BJ (cell line): ENCODE data around the gene PREPL. TPM values are rescaled to one million over a fixed set of nuclear protein-coding genes. Genes with fewer than 3 reads are reported as not detected.

ENCODE experiments used
- CTCF ChIA-PET: fragments of 350-600 bp; formaldehyde crosslinking; extraction: SDS; loops from one replicate; lab custom pipeline; 2021; ENCODE audit warnings: antibody characterized with exemption, inconsistent platforms; lab: Yijun Ruan, JAX
- POLR2A ChIA-PET: fragments of 300-600 bp; sonication (Branson Sonifier 250); formaldehyde crosslinking; extraction: SDS; loops from one replicate; lab custom pipeline; 2021; ENCODE audit warnings: antibody characterized with exemption; lab: Charles Lee
- DNase-seq: peaks from one replicate; pipeline ENCODE4 v3.0.0-alpha.2; 2011; ENCODE audit warnings: low read depth
- H3K27me3 ChIP-seq: 2 replicates; pipeline ENCODE4 v1.6.0; 2011; ENCODE audit warnings: low read length; ENCODE audit not compliant: control insufficient read depth, insufficient read depth
- H3K36me3 ChIP-seq: 2 replicates; pipeline ENCODE4 v1.5.1; 2011; ENCODE audit warnings: low read length; ENCODE audit not compliant: control insufficient read depth, insufficient read depth
- H3K4me3 ChIP-seq: 2 replicates; pipeline ENCODE4 v1.5.1; 2011; ENCODE audit warnings: low read depth, mild to moderate bottlenecking, control low read depth, low read length
- CTCF ChIP-seq: IDR thresholded peaks from 2 replicates; pipeline ENCODE4 v1.5.1; 2011; ENCODE audit warnings: low read depth, mild to moderate bottlenecking, control low read depth, inconsistent platforms, low read length, moderate library complexity; ENCODE audit not compliant: insufficient read depth
- polyA plus RNA-seq: library from polyadenylated mRNA; depleted of rRNA; stranded (reverse); fragments of >200 nt; gene quantifications from 2 replicates; pipeline ENCODE4 v1.2.3, GENCODE V29; 2011

The PREPL gene
- polyA plus RNA-seq, 1 experiment = 18.4 TPM

- H3K4me3 ChIP-seq = no peak overlapping the region
- DNase-seq = no peak
- ChIA-PET CTCF (interaction anchor here (0.8 to 1.0 kb wide), 2 partner anchors 20 to 29 kb away, joined by 3 to 4 read pairs; no protein-coding TSS in a partner anchor), POLR2A (no interaction called here)
- no peaks in the 10 kb centered on the region for H3K36me3 ChIP-seq
- TF ChIP-seq CTCF = no peak
- no peaks in the 10 kb centered on the region for H3K27me3 ChIP-seq
Measured at GRCh38 chr2:44273596-44273995, 87.7 kb downstream of the PREPL start.

GRCh38 chr2:44273076-44273475, 88.2 kb downstream of the PREPL start:
- POLR2A ChIA-PET = no interaction called here
- H3K36me3 ChIP-seq = no peaks in the 10 kb centered on the region
- H3K4me3 ChIP-seq = no peak overlapping the region
- CTCF ChIA-PET = interaction anchor here (1.0 kb wide), 1 partner anchor 20 kb away, joined by 4 read pairs; no protein-coding TSS in a partner anchor
- no peak for TF ChIP-seq CTCF
- H3K27me3 ChIP-seq = no peaks in the 10 kb centered on the region
- no peak for DNase-seq

GRCh38 chr2:44271296-44271695, 90.0 kb downstream of the PREPL start:
- POLR2A ChIA-PET = no interaction called here
- no peak for DNase-seq

GRCh38 chr2:44269831-44270230, 91.5 kb downstream of the PREPL start:
- no peak for DNase-seq
- TF ChIP-seq CTCF = no peak
- Histone ChIP-seq H3K27me3 (no peaks in the 10 kb centered on the region), H3K36me3 (no peaks in the 10 kb centered on the region), H3K4me3 (no peak overlapping the region)
- POLR2A ChIA-PET = no interaction called here
- CTCF ChIA-PET = interaction anchor here (1.7 kb wide), 1 partner anchor 26 kb away, joined by 3 read pairs; no protein-coding TSS in a partner anchor

More at GRCh38 chr2:44271296-44271695, 90.0 kb downstream of the PREPL start:
- Histone ChIP-seq H3K4me3 (no peak overlapping the region), H3K27me3 (no peaks in the 10 kb centered on the region), H3K36me3 (no peaks in the 10 kb centered on the region)
- TF ChIP-seq CTCF = no peak
- CTCF ChIA-PET = no interaction called here

- no peak for DNase-seq
- Histone ChIP-seq H3K27me3 (no peaks in the 10 kb centered on the region), H3K4me3 (no peak overlapping the region), H3K36me3 (no peaks in the 10 kb centered on the region)
- CTCF ChIA-PET = interaction anchor here (0.6 to 1.3 kb wide), 3 partner anchors 8 to 28 kb away, joined by 3 read pairs; no protein-coding TSS in a partner anchor
- POLR2A ChIA-PET = no interaction called here
- TF ChIP-seq CTCF = no peak
Measured at GRCh38 chr2:44267796-44268648, 93.3 kb downstream of the PREPL start.
